WTC11 (cell line): Measurements from ENCODE around the gene LEMD3.

Experiments used
- CTCF ChIP-seq: fragments of 200-600 bp; IDR thresholded peaks from 2 replicates; pipeline ENCODE4 v1.8.0; 2022; ENCODE audit warnings: antibody characterized with exemption
- FOXJ3 ChIP-seq: sonication (generic); formaldehyde crosslinking; IDR thresholded peaks from 2 replicates; pipeline ENCODE4 v1.9.0; 2021; ENCODE audit warnings: missing genetic modification reagents, mild to moderate bottlenecking, borderline replicate concordance
- IRF2 ChIP-seq: sonication (generic); formaldehyde crosslinking; IDR thresholded peaks from 2 replicates; pipeline ENCODE4 v1.8.0; 2022; ENCODE audit warnings: low read depth, missing genetic modification reagents, borderline replicate concordance
- KAT7 ChIP-seq: sonication (generic); formaldehyde crosslinking; IDR thresholded peaks from 2 replicates; pipeline ENCODE4 v1.8.1; 2023; ENCODE audit warnings: missing genetic modification reagents, mild to moderate bottlenecking, borderline replicate concordance
- NR3C1 ChIP-seq: sonication (generic); formaldehyde crosslinking; conservative IDR thresholded peaks from 2 replicates; pipeline ENCODE4 v1.8.1; 2023; ENCODE audit warnings: low read depth, mild to moderate bottlenecking, missing genetic modification reagents
- SP1 ChIP-seq: sonication (generic); formaldehyde crosslinking; conservative IDR thresholded peaks from 2 replicates; pipeline ENCODE4 v1.8.1; 2022; ENCODE audit warnings: missing genetic modification reagents
- TEAD4 ChIP-seq: sonication (generic); formaldehyde crosslinking; IDR thresholded peaks from 2 replicates; pipeline ENCODE4 v1.8.0; 2022; ENCODE audit warnings: mild to moderate bottlenecking, missing genetic modification reagents
- USF2 ChIP-seq: sonication (generic); formaldehyde crosslinking; IDR thresholded peaks from 2 replicates; pipeline ENCODE4 v1.8.1; 2023; ENCODE audit warnings: mild to moderate bottlenecking, missing genetic modification reagents, moderate library complexity
- ZBTB21 ChIP-seq: sonication (generic); formaldehyde crosslinking; IDR thresholded peaks from 2 replicates; pipeline ENCODE4 v1.8.1; 2023; ENCODE audit warnings: mild to moderate bottlenecking, missing genetic modification reagents, borderline replicate concordance
- ZNF138 ChIP-seq: sonication (generic); formaldehyde crosslinking; conservative IDR thresholded peaks from 2 replicates; pipeline ENCODE4 v1.8.1; 2022; ENCODE audit warnings: mild to moderate bottlenecking, moderate library complexity, missing genetic modification reagents
- TF ChIP-seq, protein P1 (sequence below): sonication (generic); formaldehyde crosslinking; IDR thresholded peaks from 2 replicates; pipeline ENCODE4 v1.8.1; 2022; ENCODE audit warnings: low read depth, mild to moderate bottlenecking, moderate library complexity, missing genetic modification reagents, borderline replicate concordance

DNA sequence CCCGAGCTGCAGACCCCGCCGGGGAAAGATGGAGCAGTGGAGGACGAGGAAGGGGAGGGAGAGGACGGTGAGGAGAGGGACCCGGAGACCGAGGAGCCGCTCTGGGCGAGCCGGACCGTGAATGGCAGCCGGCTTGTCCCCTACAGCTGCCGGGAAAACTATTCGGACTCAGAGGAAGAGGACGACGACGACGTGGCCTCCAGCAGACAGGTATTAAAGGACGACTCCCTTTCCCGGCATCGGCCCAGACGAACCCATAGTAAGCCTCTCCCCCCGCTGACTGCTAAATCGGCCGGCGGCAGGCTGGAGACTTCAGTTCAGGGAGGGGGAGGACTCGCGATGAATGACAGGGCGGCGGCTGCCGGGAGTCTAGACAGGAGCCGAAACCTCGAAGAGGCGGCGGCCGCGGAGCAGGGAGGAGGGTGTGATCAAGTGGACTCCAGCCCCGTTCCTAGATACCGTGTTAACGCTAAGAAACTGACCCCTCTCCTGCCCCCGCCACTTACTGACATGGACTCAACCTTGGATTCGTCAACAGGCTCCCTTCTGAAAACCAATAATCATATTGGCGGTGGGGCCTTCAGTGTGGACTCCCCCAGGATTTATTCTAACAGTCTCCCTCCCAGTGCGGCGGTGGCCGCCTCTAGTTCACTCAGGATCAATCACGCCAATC lies 962 bp downstream of the LEMD3 start:
- TF ChIP-seq CTCF (no peak), ZNF138 (CRISPR knock-in tag) (no peak), ZBTB21 (no peak), TEAD4 (CRISPR knock-in tag) (no peak), NR3C1 (no peak), SP1 (CRISPR knock-in tag) (no peak), USF2 (CRISPR knock-in tag) (no peak), KAT7 (CRISPR knock-in tag) (no peak), FOXJ3 (no peak), IRF2 (CRISPR knock-in tag) (no peak)
- TF ChIP-seq, protein P1, sequence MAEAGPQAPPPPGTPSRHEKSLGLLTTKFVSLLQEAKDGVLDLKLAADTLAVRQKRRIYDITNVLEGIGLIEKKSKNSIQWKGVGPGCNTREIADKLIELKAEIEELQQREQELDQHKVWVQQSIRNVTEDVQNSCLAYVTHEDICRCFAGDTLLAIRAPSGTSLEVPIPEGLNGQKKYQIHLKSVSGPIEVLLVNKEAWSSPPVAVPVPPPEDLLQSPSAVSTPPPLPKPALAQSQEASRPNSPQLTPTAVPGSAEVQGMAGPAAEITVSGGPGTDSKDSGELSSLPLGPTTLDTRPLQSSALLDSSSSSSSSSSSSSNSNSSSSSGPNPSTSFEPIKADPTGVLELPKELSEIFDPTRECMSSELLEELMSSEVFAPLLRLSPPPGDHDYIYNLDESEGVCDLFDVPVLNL (CRISPR knock-in tag) = no peak
